Glutamatergic neuron (in vitro differentiated cells): ENCODE measurements around the gene SSH3. TPM values are rescaled to one million over a fixed set of nuclear protein-coding genes. Genes with fewer than 3 reads are reported as not detected.

ENCODE experiments used
- DNase-seq: peaks from one replicate; pipeline ENCODE4 v3.0.0; 2022
- H3K27ac Mint-ChIP-seq: one replicate; pipeline ENCODE4 v1.8.0; 2020; ENCODE audit warnings: mild to moderate bottlenecking, mixed read lengths, inconsistent platforms; ENCODE audit not compliant: unreplicated experiment
- H3K27me3 Mint-ChIP-seq: one replicate; pipeline ENCODE4 v1.8.0; 2020; ENCODE audit warnings: mild to moderate bottlenecking, moderate library complexity, mixed read lengths, inconsistent platforms; ENCODE audit not compliant: unreplicated experiment
- H3K36me3 Mint-ChIP-seq: one replicate; pipeline ENCODE4 v1.8.0; 2020; ENCODE audit warnings: mild to moderate bottlenecking, mixed read lengths, inconsistent platforms; ENCODE audit not compliant: unreplicated experiment
- H3K4me1 Mint-ChIP-seq: one replicate; pipeline ENCODE4 v1.8.0; 2020; ENCODE audit warnings: mild to moderate bottlenecking, low read depth, mixed read lengths, inconsistent platforms; ENCODE audit not compliant: unreplicated experiment
- H3K4me3 Mint-ChIP-seq: one replicate; pipeline ENCODE4 v1.8.0; 2020; ENCODE audit warnings: mild to moderate bottlenecking, mixed read lengths, inconsistent platforms; ENCODE audit not compliant: unreplicated experiment
- H3K9me3 Mint-ChIP-seq: one replicate; pipeline ENCODE4 v1.8.0; 2020; ENCODE audit warnings: mild to moderate bottlenecking, moderate library complexity, mixed read lengths, inconsistent platforms; ENCODE audit not compliant: unreplicated experiment
- CTCF ChIP-seq: fragments of 200-600 bp; sonication (generic); IDR thresholded peaks from one replicate; pipeline ENCODE4 v1.5.0; 2021; ENCODE audit not compliant: partially characterized antibody, unreplicated experiment
- total RNA-seq: library from RNA; stranded (reverse); fragmentation: NEBNext Ultra II Directional; extraction: Animal tissue kit (Norgen Biotek cat#: 25700); gene quantifications from one replicate; pipeline ENCODE4 v1.2.1, GENCODE V29; 2021; ENCODE audit not compliant: unreplicated experiment

Gene SSH3
- total RNA-seq, 1 donor from 2014 or later: 8.3 TPM

- no peak for DNase-seq
- H3K4me3 Mint-ChIP-seq: no peak overlapping the region
- H3K27ac Mint-ChIP-seq: no peak overlapping the region
- H3K36me3 Mint-ChIP-seq: no peaks in the 10 kb centered on the region
- H3K27me3 Mint-ChIP-seq: peaks cover 17% of the 10 kb centered on the region
- peaks cover 7% of the 10 kb centered on the region for H3K4me1 Mint-ChIP-seq
- TF ChIP-seq CTCF: no peak
- peaks cover 10% of the 10 kb centered on the region for H3K9me3 Mint-ChIP-seq
Measured at GRCh38 chr11:67284811-67285540, 18.4 kb upstream of the SSH3 start.

GRCh38 chr11:67285541-67286498 is 17.5 kb upstream of the SSH3 start:
- TF ChIP-seq CTCF: no peak
- DNase-seq: no peak
- Mint-ChIP-seq H3K9me3 (peaks cover 10% of the 10 kb centered on the region), H3K27ac (no peak overlapping the region), H3K4me3 (no peak overlapping the region), H3K4me1 (peaks cover 7% of the 10 kb centered on the region), H3K36me3 (no peaks in the 10 kb centered on the region), H3K27me3 (peaks cover 18% of the 10 kb centered on the region)

GRCh38 chr11:67286621-67287333 is 16.6 kb upstream of the SSH3 start:
- no peak for DNase-seq
- Mint-ChIP-seq H3K4me3 (peak overlapping the region; percentile 82), H3K4me1 (peaks cover 7% of the 10 kb centered on the region)

GRCh38 chr11:67287355-67288197 is 15.8 kb upstream of the SSH3 start:
- peaks cover 7% of the 10 kb centered on the region for H3K4me1 Mint-ChIP-seq
- DNase-seq: no peak
- H3K27ac Mint-ChIP-seq: peak overlapping the region; percentile 82
- H3K4me3 Mint-ChIP-seq: peak overlapping the region; percentile 82
- peaks cover 10% of the 10 kb centered on the region for H3K9me3 Mint-ChIP-seq
- TF ChIP-seq CTCF: no peak
- no peaks in the 10 kb centered on the region for H3K36me3 Mint-ChIP-seq
- H3K27me3 Mint-ChIP-seq: peaks cover 16% of the 10 kb centered on the region

More at GRCh38 chr11:67286621-67287333, 16.6 kb upstream of the SSH3 start:
- H3K27me3 Mint-ChIP-seq: peaks cover 18% of the 10 kb centered on the region
- H3K36me3 Mint-ChIP-seq: no peaks in the 10 kb centered on the region
- no peak for TF ChIP-seq CTCF
- peak overlapping the region; percentile 82 for H3K27ac Mint-ChIP-seq
- H3K9me3 Mint-ChIP-seq: peaks cover 10% of the 10 kb centered on the region
